Astrocyte of the spinal cord (primary cell): Measurements from ENCODE around the gene MACC1.
"Not testable (repeated sequence)": the region's sequence is repeated elsewhere in the genome, so short reads cannot be mapped to it uniquely, and the experiment has no call there.

Experiments
- DNase-seq: peaks from one replicate; pipeline ENCODE4 v3.0.0; 2011; ENCODE audit warnings: low read depth, low spot score
- H3K4me3 ChIP-seq: 2 replicates; pipeline ENCODE4 v1.5.1; 2011; ENCODE audit warnings: low read depth, mild to moderate bottlenecking, low read length, moderate library complexity
- in situ Hi-C: cut with HindIII; loops from 2 replicates; pipeline ENCODE4 v1.10.0; 2017; ENCODE audit warnings: low sequenced_read_pairs
- TF ChIP-seq, protein P1 (sequence below): IDR thresholded peaks from 2 replicates; pipeline ENCODE4 v1.5.1; 2012; ENCODE audit warnings: low read depth, mild to moderate bottlenecking, low read length, inconsistent platforms

Gene MACC1

DNA sequence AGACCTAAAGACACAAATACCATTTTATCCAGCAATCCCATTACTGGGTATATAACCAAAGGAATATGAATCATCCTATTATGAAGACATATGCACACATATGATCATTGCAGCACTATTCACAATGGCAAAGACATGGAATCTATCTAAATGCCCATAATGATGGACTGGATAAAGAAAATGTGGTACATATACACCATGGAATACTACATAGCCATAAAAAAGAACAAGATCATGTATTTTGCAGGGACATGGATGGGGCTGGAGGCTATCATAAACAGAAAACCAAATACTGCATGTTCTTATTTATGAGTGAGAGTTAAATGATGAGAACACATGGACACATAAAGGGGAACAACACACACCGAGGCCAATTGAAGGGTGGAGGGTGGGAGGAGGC lies 3.8 kb downstream of the MACC1 start:
- in situ Hi-C loops, result no loop called here
- TF ChIP-seq, protein P1, sequence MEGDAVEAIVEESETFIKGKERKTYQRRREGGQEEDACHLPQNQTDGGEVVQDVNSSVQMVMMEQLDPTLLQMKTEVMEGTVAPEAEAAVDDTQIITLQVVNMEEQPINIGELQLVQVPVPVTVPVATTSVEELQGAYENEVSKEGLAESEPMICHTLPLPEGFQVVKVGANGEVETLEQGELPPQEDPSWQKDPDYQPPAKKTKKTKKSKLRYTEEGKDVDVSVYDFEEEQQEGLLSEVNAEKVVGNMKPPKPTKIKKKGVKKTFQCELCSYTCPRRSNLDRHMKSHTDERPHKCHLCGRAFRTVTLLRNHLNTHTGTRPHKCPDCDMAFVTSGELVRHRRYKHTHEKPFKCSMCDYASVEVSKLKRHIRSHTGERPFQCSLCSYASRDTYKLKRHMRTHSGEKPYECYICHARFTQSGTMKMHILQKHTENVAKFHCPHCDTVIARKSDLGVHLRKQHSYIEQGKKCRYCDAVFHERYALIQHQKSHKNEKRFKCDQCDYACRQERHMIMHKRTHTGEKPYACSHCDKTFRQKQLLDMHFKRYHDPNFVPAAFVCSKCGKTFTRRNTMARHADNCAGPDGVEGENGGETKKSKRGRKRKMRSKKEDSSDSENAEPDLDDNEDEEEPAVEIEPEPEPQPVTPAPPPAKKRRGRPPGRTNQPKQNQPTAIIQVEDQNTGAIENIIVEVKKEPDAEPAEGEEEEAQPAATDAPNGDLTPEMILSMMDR, result no peak
- DNase-seq, result no peak
- H3K4me3 ChIP-seq, result no peak overlapping the region

DNA sequence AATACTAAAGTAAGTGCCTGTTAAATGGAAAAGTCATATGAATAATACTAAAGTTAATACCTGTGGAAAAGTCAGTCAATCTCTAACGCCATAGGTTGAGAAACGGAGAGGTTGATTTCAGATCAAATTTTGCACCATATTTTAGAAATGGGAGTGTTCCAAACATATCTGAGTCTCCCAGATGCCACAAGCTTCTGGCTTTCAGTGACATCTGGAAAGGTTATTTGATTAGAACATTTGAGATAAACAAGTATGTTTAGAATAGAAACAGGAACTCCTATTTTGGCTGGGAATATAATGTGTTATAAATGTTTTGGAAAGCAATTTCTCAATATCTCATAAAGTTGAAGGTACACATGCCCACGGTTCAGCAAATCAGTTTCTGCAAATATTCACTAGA lies 5.8 kb downstream of the MACC1 start:
- no peak for DNase-seq
- H3K4me3 ChIP-seq, result no peak overlapping the region
- TF ChIP-seq, protein P1, result no peak
- in situ Hi-C loops, result no loop called here

DNA sequence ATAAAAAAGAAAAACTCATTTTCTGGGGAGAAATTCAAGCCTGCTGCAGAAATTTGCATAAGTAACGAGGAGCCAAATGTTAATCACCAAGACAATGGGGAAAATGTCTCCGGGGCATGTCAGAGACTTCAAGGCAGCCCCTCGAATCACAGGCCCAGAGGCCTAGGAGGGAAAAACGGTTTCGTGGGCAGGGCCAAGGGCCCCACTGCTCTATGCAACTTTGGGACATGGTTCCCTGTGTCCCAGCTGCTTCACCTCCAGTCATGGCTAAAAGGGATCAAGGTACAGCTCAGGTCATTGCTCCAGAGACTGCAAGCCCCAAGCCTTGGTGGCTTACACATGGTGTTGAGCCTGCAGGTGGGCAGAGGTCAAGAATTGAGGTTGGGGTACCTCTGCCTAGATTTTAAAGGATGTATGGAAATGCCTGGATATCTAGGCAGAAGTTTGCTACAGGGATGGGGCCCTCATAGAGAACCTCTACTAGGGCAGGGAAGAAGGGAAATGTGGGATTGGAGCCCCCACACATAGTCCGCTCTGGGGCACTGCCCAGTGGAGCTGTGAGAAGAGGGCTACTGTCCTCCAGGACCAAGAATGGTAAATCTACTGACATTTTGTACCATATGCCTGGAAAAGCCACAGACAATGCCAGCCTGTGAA lies 8.4 kb downstream of the MACC1 start:
- in situ Hi-C loops, result no loop called here
- no peak overlapping the region for H3K4me3 ChIP-seq
- DNase-seq, result no peak
- TF ChIP-seq, protein P1, result no peak

DNA sequence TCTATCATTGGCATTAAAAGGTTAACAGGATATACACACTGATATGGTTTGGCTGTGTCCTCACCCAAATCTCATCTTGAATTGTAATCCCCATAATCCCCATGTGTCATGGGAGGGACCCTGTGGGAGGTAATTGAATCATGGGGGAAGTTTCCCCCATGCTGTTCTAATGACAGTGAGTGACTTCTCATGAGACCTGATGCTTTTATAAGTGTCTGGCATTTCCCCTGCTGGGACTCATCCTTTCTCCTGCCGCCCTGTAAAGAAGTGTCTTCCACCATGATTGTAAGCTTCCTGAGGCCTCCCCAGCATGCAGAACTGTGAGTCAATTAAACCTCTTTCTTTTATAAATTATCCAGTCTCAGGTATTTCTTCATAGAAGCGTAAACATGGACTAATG lies 9.4 kb downstream of the MACC1 start:
- H3K4me3 ChIP-seq, DNase-seq, in situ Hi-C loops: not testable (repeated sequence)

DNA sequence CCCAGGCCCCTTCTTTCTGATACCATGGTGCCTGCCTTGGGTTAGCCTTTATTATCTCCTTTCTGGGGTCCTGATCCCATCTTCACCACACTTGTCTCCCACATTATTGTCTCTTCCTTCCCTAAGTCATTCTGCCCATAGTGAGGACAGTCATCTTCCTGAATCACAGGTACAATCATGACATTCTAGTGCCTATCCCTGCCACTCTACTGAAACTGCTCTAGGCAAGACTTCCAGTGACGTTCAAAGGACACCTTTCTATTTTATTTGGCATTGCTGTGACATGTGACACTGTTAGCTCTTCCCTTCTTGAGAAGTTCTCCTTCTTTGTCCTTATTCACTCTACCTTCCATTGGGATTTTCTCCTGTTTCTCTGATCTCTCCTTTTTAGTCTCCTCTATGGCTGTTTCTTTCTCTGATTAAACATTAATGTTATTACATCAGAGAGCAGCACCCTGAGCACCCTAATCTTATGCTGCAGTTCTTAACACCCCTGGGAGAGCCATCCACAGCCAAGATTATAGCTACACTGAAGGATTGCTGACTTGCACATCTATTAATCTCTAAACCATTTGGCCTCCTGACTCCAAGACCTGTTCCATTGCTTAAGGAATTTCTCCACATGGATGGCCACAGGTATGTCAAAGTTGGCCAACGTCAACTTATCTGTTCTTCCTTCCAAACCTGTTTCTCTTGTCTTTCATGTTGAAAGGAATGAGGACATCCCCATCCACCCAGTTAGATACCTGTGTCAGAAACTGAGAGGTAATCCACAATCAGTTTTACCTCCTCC lies 10.9 kb downstream of the MACC1 start:
- in situ Hi-C loops, result no loop called here
- no peak overlapping the region for H3K4me3 ChIP-seq
- TF ChIP-seq, protein P1, result no peak
- no peak for DNase-seq

DNA sequence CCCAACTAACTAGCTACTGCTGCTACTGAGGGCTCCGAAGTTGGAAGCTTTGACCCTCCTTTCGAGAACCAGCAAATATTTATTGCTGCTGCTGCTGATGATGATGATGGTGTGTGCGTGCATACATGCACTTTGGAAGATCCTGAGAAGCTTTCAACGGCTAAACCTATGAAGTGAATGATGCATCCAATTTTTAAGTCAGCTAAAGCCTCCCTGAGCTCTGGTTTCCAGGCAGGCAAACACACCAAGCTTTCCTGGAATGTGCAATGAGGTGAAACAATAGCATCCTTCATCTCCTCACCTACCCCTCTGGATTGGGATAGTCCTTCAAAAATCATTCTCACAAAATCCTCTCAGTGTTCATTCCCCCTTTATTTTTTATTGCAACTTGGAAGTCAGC lies 13.9 kb downstream of the MACC1 start:
- in situ Hi-C loops, result no loop called here
- H3K4me3 ChIP-seq, result no peak overlapping the region
- TF ChIP-seq, protein P1, result no peak
- DNase-seq, result no peak

DNA sequence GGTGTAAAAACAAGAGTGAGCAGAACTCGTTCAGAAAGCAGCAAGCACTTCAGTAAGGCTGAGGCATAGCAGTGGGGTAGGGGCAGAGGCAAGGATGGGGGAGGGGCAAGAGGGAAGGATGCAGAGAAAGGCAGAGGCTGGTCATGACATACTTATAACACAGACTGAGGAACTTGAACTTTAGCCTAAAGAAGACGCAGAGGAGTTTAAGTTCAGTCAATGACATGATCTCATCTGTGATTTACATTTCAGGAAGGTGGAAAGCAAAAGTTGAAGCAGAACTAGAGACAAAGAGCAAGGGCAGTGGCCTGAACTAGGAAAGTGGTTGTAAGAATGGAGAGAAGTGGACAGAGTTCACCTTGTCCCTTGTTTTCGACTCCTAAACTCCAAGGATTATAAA lies 15.8 kb downstream of the MACC1 start:
- H3K4me3 ChIP-seq, result no peak overlapping the region
- in situ Hi-C loops, result no loop called here
- TF ChIP-seq, protein P1, result no peak
- no peak for DNase-seq
